ENCODE results near the gene CCDC70.
A peak's percentile ranks its signal among the peaks of the same experiment; 100 is the strongest.
"Not testable (repeated sequence)": the region's sequence is repeated elsewhere in the genome, so short reads cannot be mapped to it uniquely, and the experiment has no call there.

The CCDC70 gene

DNA sequence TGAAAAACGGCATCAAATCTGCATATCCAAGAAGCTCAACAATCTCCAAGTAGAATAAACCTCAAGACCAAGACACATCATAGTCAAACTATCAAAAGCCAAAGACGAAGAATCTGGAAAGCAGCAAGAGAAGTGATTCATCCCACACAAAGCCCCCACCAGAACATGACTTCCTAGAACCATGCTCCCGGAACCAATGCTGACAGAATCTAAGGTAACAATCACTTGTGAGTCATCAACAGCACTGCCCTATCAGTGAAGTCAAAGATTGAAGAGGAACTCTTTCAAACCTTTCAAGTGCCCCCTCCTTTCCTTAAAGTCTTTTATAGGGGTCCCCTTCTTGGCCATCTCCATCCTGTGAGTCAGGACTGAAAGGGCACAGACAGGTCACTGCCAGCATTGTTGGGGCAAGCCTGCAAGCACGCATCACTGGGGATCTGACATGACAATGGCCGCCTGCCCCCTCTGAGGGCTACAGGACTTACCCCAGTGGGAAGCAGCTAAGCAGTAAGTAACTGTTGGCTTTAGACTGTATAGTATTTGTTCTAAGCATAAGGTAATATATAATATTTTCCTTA is at the start of gene CCDC70:
CCDC70 (plus strand) TSS at position 247 of the 578 bp plus-strand sequence. CDS start 3,443 bp downstream, outside the sequence.
- DNase-seq (ENCODE audit: low spot score), result no peak

DNA sequence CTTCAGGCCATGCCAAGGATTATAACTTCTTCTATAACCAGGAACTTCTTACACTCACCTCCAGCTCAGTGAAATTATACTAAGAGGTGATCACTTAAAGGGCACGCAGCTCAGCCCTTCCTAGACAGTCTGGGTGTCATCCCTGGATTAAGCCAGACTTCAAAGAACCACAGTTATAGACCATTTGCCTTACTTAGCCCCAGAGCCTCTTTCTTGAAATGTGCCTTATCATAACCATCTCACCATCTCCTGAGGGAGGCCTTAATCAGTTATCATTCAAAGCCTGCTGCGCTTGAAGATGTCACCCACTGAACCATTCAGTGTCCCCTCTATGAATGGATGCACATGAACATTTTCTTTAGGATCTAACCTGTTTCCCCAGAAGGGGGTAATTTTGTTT is 47.7 kb upstream of the CCDC70 start:
- DNase-seq (ENCODE audit: low spot score), result no peak

DNA sequence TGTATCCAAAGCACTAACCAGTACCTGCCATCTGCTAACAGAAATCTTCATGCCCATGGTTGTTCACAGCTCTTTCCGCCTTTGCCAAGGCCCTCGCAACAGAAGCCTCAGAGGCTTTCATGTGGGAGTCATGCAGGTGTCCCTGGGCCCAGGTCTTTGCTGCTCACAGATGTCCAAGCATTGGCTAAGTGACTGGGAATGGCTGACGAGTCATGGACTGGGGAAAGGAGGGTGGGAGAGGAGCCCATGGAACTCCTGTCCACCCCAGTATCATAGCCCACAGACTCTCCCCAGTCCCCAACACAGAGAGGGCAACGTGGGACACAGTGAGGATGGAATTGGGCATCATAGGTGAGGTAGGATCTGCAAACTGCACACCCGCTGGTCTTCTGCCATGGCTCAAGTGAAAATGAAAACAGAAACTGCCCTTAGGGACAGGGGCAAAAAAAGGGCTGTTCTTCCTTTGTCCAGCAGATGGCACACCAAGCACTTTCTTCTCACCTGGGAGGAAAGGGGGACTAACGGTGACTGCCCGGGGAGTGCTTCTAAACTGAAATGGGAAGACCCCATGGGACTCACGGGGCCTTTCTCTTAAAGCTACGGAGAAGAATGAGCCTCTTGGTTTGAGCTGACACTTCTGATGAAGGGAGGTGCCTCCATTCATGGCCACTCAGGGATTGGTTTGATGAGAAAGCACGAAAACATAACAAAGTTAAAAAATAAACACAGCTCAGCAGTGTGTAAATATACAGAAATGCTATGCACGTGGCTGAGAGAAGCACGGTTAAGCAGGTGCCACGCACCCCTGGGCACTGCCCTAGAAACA is 46.7 kb upstream of the CCDC70 start:
- DNase-seq (ENCODE audit: low spot score), result peak; percentile 71

DNA sequence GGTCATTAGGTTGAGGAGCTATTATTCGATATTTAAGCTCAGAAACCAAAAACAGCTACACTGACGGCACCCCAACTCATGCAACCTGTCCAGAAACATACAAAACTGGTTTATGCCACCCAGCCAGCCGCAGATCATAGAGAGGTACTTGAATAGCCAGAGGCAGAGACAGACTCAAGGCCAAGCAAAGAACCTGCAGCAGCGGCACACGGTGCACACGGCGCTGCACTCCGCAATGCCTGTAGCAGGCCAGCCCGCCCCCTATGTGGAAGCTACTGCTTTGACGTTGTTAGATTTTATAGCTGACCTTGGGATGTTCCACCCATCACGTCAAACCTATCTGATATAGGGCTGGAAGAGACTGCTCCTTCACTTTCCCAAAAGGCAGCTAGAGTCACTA is 45.9 kb upstream of the CCDC70 start:
- DNase-seq (ENCODE audit: low spot score), result no peak

DNA sequence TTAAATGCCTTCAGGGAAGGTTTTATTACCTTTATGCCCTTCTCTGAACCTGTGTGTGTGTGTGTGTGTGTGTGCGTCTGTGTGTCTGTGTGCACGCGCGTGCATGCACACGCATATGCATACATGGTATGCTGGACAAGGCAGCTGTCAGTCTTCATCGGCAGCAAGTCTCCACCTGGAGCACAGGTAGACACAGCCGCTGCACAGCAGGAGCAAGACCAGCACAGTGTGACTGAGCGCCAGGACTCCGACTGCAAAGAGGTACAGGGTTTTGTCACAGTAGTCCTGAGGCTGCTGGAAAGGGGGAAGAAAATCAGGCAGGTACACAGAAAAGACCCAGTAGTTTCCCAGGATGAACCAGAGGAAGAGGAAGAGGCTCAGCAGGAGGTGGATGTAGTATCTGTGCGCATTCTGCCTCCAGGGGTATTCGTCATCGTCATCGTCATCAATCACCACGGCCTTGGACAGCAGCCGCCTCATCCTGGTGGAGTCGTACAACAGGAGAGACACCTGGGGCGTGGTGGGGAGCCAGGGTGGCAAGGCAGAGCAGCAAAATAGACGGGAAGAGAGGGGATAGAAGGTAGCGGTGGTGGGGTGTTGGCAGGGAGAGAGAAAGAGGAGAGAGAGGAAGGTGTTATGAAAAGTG is 45.0 kb upstream of the CCDC70 start:
- DNase-seq (ENCODE audit: low spot score), result no peak

DNA sequence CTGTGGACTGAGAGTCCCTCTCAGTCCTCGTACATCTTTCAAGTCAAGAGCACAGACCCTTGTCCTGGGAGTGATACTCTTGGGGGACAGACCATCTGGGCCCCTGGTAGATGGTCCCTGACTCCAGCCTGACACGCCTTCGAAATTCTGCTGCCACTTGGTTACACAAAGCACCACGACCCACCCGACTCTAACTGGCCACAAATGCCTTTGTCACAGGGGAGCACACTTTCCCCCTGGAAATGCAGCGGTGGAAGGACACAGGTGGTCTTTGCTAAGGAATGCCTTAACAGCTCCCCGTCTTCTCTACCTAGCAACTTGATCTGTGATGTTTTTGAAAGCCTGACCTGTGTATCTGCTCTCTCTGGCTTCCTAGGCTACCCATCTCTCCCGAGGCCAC is 44.1 kb upstream of the CCDC70 start:
- DNase-seq (ENCODE audit: low spot score), result no peak

DNA sequence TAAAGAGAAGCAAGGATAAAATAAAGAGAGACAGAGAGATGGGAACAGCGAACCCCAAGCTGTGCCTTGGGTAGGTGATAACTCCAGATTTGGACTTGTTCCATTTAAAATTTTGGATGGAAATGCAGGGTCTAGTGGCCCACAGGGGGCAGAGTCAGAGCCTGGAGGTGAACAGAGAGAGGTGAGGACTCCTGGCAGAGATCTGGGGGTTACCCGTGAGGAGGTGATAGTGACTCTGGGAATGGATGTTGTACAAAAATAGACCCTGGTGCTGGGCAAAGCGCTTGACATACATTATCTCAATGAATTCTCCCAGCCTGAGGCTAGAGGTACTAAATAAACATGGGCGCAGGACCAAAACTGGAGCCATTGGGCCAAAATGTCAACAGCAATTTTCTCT is 43.5 kb upstream of the CCDC70 start:
- DNase-seq (ENCODE audit: low spot score), result no peak

DNA sequence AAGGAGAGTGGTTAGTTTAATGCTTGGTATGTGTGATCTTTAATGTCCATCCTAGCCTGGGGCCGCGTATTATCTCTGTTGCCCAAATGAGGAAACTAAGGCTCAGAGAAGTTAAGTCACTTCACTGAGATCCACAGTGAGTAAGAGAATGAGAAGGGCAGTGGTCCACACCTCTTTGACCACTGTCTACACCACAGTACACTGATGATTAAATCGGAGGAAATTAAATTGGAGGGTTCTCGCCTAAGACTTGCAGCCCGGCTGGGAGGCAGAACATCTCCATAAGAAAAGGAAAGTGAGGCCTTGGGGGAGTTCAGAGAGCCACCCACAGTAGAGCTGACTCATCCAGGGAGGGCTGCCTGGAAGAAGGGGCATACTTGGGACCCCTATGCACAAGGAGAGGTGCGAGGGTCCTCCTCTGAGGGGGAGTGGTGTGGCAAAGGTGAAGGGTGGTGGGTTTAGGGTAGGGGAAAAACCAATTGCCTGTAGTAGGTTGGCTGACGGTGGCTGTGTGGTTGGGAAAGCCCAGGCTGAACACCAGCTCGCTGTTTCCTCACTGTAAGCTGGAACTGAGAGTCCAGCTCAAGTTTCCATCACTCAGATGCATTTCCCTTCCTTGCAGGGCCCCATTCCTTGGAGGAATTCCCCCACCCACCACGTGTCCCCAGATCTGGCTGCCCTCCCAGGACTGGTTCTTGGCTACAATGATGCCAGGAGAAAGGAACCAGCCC is 42.8 kb upstream of the CCDC70 start:
- peak; percentile 27 for DNase-seq (ENCODE audit: low spot score)

DNA sequence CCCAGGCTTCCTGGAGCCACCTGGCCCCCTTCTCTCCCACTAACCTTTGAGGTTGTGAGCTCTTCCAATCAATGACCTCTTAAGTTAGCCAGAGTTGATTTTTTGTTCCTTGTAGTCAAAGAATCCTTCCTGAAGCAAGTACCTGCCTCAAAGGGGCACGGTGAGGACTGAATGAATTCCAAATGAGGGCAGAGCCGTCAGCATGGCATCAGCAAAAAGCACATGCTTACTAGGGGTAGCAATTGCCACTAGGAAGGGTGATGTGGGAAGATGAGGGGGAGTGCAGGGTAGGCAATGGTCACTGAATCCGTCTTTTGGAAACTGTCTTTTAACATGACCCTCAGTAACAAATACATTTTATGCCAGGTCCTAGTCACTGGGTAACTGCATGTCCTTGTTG is 42.2 kb upstream of the CCDC70 start:
- DNase-seq (ENCODE audit: low spot score), result no peak

DNA sequence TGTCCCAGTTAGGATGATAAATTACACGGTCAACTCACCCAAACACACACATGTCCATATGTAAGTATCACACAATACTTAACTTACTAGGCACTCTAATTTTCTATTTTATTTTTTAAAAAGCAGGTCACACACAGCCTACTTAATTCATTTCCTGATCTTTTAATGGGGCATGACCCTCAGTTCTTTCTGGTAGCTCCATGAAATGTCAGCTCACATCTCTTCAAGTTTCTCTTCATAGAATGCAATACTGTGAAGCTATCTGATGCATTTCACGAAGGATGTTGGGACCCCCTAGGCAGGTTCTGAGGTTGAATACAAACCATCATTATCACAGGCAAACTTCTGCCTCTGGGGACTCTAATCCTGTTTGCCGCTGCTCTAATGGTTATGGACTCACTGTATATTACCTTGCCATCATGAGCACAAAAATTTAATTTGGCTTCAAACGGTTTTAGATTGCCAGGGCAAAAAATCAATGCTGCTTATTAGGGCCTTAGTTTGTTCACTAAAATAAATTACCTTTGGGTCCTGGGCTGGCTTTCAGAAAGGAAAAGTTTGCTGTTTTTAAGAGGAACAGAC is 41.7 kb upstream of the CCDC70 start:
- DNase-seq (ENCODE audit: low spot score), result no peak

DNA sequence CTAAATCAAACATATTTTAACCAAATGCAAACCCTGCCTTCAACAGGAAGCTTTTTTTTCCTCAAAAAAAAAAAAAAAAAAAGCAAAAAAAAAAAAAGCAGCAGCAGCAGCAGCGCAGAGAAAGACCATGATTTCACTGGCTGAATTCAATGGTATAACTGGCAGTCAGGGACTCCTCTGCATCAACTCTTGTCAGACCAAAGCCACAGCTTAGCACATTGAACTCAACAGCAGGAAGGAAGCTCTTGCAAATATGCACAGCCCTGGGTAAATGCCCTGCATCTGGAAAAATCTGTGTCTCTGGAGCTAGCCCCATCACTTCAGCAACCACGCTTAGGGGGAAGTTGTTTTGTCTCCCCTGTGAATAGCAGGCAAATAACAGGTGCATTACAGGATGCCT is 40.2 kb upstream of the CCDC70 start:
- peak; percentile 33 for DNase-seq (ENCODE audit: low spot score)

DNA sequence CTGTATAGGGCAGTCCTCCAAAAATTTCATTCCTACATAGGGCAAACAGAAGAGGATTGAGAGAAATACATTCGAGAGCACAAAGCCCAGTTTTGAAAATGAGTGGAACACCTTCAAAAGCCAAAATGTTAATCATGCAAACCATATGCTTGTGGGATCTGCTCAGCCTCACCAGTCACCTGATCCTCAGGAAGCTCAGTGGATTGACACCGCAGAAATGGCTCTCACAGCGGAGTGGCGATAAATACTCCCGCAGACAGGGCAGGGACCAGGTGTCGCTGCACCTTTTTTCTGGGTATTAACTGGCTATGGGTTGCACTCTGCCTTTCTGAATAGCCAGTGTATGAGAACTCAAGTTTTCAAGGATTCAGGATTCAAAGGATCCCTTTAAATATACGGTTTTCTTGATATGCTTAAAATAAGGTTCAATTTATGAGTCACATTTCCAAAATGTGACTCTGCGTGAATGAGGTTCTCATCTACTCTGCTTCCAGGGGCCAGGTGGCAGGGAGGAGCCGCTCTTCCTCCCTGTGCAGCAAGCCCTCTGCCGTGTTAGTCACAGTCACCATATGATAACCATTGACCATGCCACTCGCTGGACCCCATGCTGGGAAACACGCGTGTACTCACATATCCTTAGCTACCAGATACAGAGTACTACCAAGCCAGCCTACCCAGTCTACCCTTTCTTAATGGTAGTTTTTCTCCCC is 39.5 kb upstream of the CCDC70 start:
- no peak for DNase-seq (ENCODE audit: low spot score)

DNA sequence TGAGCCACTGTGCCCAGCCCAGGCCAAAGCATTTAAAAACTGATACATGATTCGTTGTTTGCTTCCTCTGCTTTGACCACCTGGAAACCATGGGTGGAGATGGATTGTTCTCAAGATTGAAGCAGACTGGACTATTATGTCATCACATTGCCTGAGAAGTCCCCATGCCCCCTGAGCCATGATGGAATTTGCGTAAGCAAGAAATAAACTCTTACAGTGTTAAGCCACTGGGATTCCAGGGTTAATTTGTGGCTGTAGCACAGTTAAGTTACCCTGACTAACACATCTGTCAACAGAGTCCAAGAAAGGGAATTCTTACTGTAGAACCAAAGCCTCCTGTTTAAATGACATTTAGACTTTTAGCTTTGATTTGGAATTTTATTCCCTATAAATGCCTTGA is 38.4 kb upstream of the CCDC70 start:
- no peak for DNase-seq (ENCODE audit: low spot score)

DNA sequence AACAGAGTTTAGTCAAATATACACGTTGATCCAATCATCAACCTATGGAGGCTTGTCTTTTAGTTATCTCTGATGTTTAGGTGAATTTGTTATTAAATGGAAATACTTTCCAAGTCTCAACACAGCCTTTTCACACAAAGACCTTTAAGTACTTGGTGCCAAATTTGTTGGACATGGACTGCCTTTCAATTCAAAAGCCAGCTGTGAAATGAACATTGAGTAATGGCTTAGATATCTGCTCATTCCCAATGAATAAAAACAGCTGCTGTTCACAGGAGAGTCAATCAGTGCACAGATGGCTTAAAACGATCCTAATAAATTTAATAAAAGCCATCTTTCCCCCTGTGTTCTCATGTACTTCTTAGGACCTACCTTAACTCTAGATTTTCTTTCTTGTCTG is 37.9 kb upstream of the CCDC70 start:
- peak; percentile 28 for DNase-seq (ENCODE audit: low spot score)

DNA sequence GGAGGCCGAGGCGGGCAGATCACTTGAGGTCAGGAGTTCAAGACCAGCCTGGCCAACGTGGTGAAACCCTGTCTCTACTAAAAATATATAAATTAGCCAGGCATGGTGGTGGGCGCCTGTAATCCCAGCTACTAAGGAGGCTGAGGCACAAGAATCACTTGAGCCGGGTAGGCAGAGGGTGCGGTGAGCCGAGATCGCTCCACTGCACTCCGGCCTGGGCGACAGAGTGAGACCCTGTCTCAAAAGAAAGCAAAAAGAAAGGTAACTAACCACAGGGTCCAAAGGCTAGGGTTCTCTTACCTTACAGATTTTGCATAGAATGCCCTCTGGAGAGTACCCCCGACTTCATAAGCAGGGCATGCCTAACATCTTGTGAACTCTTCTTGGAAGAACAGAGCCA is 37.1 kb upstream of the CCDC70 start:
- not testable (repeated sequence) for DNase-seq (ENCODE audit: low spot score)

DNA sequence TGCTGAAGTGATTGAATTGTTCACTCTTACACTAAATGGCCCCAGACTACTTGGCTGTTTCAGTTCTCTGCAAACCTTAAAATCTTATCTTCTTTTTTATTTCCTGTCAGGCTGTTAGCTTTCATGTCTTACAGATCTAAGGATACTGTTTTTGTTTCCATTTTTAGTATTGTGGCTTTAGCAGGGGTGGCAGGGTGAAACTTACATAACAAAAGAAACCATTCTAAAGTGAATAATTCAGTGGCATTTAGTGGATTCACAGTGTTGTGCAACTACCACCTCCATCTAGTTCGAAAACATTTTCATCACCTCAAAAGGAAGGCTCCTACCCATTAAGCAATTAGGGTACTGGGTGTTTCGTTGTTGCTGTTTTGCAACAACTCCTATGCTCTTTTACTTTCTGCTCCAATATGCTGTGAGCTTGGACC is 36.6 kb upstream of the CCDC70 start:
- no peak for DNase-seq (ENCODE audit: low spot score)

DNA sequence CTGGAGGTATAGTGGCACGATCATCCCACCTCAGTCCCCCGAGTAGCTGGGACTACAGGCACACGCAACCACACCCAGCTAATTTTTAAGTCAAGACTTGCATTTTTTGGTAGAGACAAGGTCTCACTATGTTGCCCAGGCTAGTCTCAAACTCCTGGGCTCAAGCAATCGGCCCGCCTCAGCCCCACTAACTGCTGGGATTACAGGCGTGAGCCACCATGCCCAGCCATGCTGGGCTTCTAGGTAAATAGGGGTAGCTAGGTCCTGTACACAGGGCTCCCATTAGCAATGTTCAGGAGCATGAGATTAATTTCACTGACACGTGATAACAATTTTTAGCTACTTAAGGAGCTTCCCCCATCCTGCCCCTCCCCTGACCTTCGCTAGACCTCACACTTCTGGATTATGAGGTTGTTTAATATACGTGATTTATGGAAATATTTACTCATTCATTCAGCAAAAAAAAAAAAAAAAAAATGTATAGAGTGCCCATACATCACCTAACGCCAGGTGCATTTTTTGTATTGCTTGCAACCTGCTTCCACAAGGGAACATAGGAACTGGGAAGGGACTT is 36.0 kb upstream of the CCDC70 start:
- no peak for DNase-seq (ENCODE audit: low spot score)

DNA sequence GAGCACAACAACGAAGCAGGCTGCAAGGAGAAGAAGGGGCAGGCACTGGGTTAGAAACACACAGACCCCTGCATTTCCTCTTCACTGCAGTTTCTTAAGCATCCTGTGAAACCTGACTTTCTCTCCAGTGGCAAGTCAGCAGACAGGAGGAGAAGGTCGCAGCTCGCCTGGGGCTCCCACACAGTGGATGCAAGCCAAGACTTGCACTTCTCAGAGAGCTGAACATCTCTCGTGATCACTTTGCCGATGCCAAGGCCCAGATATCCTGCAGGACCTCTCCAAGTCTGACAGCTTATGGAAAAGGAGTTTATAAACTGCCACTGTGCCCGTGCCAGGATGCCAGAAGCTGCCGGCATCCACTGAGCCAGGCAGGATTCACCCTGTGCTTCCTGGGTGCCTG is 35.2 kb upstream of the CCDC70 start:
- no peak for DNase-seq (ENCODE audit: low spot score)

DNA sequence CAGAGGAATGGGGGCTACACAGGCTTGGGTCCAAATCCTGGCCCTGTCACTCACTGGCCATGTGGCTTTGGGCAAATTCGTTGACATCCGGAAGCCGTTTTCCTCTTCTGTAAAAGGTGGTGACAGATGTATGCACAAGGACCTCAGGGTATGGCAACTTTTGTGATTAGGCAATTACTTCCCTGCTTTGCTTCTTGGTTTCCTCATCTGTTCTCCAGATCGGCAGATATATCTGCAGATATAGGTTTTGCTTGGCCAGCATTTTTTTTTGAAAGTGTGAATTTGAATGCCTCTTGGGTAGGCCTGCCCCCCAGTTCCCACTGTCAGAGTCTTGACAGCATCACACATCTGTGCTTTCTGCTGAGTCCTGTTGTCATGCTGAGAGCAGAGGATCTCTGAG is 34.5 kb upstream of the CCDC70 start:
- no peak for DNase-seq (ENCODE audit: low spot score)

DNA sequence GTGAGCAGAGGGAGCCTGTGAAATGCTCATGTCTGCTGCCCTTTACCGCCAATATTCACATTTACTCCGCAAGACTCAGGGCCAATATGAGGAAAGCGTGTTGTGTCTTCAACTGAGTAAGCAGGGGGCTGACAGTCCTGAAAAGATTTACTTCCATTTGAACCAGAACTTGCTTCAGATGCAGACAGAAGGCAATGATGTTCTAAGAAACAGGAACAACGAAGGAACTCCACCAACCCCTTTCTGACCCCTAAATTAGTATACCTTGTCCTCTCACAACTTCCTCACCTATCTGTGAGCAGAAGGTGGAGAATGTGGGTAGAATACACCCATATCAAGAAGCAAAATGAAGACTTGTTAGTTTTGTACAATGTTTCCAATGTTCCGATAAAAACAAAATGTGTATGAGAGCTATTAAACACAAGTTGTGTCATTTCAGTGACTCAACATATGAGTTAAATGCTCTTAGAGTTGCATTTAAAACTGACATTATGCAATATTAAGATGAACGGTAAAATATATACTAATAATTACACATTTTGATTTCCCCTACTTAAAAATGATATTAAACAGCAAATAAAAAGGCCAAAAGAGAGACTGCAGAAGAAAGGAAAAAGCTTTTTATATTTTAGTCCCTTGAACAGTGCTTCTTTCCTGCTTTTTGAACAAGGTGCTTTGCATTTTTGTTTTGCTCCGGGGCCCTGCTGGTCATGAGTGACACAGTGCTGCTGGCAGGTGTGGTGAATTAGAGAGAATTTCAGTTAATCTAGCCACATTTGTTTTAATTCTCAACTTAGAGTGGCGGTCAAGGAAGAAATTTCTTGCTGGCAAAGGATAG is 32.8 kb upstream of the CCDC70 start:
- no peak for DNase-seq (ENCODE audit: low spot score)
